ENCODE results near the gene SPNS2. TPM values are rescaled to one million over a fixed set of nuclear protein-coding genes. Genes with fewer than 3 reads are reported as not detected.

The SPNS2 gene
- total RNA-seq, 1 experiment from 2014 or later = 1.6 TPM

DNA sequence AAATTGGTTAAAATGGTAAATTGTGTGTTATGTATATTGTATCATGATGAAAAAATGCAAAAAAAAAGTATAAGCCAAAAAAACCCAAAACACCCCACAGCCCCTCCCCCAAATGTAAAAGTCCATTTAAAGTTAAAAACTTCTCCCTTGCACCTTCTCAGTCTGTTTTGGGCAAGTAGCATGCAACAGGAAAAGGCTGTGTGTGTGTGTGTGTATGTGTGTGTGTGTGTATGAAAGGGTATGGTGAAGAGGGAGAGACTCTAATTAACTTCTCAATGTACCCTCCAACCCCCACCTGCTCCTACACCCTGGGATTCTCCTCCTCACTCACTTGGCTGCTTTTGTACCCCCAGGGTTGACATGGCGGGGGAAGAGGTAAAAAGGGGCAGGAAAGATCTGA is 70.9 kb downstream of the SPNS2 start:
- TF ChIP-seq, protein P1, sequence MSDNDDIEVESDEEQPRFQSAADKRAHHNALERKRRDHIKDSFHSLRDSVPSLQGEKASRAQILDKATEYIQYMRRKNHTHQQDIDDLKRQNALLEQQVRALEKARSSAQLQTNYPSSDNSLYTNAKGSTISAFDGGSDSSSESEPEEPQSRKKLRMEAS (IDR thresholded peaks at IDR 0.05) = no peak
- TF ChIP-seq SRF (IDR thresholded peaks at IDR 0.05; ENCODE audit: low read depth) (no peak), SP1 (IDR thresholded peaks at IDR 0.05; ENCODE audit: low read depth) (no peak), POLR2AphosphoS5 (IDR thresholded peaks at IDR 0.05; ENCODE audit: low read depth, low read length) (no peak), ELF1 (IDR thresholded peaks at IDR 0.05; ENCODE audit: borderline replicate concordance, low read depth) (no peak), FOSL1 (IDR thresholded peaks at IDR 0.05; ENCODE audit: low read depth) (no peak), POLR2A (IDR thresholded peaks at IDR 0.05; ENCODE audit: borderline replicate concordance, extremely low read depth, insufficient read depth, insufficient read length) (no peak), TCF7L2 (IDR thresholded peaks at IDR 0.05; ENCODE audit: borderline replicate concordance, extremely low read depth, insufficient read depth, insufficient read length) (no peak), ZFX (IDR thresholded peaks at IDR 0.05) (no peak), EZH2 (IDR thresholded peaks at IDR 0.05) (no peak), YY1 (IDR thresholded peaks at IDR 0.05; ENCODE audit: extremely low read depth, insufficient replicate concordance, low read depth, low read length) (no peak), EZH2phosphoT487 (IDR thresholded peaks at IDR 0.05; ENCODE audit: borderline replicate concordance) (no peak), RAD21 (IDR thresholded peaks at IDR 0.05; ENCODE audit: low read depth) (no peak), ZNF274 (IDR thresholded peaks at IDR 0.05; ENCODE audit: low read depth, low read length) (no peak), CEBPB (IDR thresholded peaks at IDR 0.05; ENCODE audit: low read depth) (no peak)
- TF ChIP-seq, protein P2, sequence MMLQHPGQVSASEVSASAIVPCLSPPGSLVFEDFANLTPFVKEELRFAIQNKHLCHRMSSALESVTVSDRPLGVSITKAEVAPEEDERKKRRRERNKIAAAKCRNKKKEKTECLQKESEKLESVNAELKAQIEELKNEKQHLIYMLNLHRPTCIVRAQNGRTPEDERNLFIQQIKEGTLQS (IDR thresholded peaks at IDR 0.05) = no peak
- TF ChIP-seq, protein P3, sequence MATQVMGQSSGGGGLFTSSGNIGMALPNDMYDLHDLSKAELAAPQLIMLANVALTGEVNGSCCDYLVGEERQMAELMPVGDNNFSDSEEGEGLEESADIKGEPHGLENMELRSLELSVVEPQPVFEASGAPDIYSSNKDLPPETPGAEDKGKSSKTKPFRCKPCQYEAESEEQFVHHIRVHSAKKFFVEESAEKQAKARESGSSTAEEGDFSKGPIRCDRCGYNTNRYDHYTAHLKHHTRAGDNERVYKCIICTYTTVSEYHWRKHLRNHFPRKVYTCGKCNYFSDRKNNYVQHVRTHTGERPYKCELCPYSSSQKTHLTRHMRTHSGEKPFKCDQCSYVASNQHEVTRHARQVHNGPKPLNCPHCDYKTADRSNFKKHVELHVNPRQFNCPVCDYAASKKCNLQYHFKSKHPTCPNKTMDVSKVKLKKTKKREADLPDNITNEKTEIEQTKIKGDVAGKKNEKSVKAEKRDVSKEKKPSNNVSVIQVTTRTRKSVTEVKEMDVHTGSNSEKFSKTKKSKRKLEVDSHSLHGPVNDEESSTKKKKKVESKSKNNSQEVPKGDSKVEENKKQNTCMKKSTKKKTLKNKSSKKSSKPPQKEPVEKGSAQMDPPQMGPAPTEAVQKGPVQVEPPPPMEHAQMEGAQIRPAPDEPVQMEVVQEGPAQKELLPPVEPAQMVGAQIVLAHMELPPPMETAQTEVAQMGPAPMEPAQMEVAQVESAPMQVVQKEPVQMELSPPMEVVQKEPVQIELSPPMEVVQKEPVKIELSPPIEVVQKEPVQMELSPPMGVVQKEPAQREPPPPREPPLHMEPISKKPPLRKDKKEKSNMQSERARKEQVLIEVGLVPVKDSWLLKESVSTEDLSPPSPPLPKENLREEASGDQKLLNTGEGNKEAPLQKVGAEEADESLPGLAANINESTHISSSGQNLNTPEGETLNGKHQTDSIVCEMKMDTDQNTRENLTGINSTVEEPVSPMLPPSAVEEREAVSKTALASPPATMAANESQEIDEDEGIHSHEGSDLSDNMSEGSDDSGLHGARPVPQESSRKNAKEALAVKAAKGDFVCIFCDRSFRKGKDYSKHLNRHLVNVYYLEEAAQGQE (IDR thresholded peaks at IDR 0.05; ENCODE audit: low read depth) = no peak
- TF ChIP-seq, protein P4, sequence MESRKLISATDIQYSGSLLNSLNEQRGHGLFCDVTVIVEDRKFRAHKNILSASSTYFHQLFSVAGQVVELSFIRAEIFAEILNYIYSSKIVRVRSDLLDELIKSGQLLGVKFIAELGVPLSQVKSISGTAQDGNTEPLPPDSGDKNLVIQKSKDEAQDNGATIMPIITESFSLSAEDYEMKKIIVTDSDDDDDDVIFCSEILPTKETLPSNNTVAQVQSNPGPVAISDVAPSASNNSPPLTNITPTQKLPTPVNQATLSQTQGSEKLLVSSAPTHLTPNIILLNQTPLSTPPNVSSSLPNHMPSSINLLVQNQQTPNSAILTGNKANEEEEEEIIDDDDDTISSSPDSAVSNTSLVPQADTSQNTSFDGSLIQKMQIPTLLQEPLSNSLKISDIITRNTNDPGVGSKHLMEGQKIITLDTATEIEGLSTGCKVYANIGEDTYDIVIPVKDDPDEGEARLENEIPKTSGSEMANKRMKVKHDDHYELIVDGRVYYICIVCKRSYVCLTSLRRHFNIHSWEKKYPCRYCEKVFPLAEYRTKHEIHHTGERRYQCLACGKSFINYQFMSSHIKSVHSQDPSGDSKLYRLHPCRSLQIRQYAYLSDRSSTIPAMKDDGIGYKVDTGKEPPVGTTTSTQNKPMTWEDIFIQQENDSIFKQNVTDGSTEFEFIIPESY (IDR thresholded peaks at IDR 0.05; ENCODE audit: extremely low read depth, insufficient replicate concordance, low read length) = no peak
- TF ChIP-seq, protein P5, sequence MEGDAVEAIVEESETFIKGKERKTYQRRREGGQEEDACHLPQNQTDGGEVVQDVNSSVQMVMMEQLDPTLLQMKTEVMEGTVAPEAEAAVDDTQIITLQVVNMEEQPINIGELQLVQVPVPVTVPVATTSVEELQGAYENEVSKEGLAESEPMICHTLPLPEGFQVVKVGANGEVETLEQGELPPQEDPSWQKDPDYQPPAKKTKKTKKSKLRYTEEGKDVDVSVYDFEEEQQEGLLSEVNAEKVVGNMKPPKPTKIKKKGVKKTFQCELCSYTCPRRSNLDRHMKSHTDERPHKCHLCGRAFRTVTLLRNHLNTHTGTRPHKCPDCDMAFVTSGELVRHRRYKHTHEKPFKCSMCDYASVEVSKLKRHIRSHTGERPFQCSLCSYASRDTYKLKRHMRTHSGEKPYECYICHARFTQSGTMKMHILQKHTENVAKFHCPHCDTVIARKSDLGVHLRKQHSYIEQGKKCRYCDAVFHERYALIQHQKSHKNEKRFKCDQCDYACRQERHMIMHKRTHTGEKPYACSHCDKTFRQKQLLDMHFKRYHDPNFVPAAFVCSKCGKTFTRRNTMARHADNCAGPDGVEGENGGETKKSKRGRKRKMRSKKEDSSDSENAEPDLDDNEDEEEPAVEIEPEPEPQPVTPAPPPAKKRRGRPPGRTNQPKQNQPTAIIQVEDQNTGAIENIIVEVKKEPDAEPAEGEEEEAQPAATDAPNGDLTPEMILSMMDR (IDR thresholded peaks at IDR 0.05 in 2 of 3, conservative IDR thresholded peaks at IDR 0.05 in 1 of 3; ENCODE audit: borderline replicate concordance in 1 of 3, insufficient read depth in 1 of 3, low read depth in 2 of 3, low read length in 2 of 3) = no peak
- no peak for ATAC-seq
- Histone ChIP-seq H3K4me3 (replicated peaks in 1 of 2; ENCODE audit: low read depth in 1 of 2, low read length in 2 of 2) (no peak overlapping the region), H2AFZ (ENCODE audit: low read depth, low read length, poor library complexity, severe bottlenecking) (no peak overlapping the region), H4K20me1 (ENCODE audit: insufficient read depth) (no peaks in the 10 kb centered on the region), H3K9me3 (ENCODE audit: control insufficient read depth in 1 of 2, insufficient read depth in 1 of 2, low read depth in 1 of 2, low read length in 2 of 2) (no peaks in the 10 kb centered on the region), H3K27me3 (ENCODE audit: insufficient read depth, low read length) (no peaks in the 10 kb centered on the region), H3K79me2 (ENCODE audit: insufficient read depth, low read length) (no peaks in the 10 kb centered on the region), H3K36me3 (ENCODE audit: control insufficient read depth in 1 of 2, insufficient read depth in 2 of 2, low read length in 2 of 2) (no peaks in the 10 kb centered on the region), H3K27ac (ENCODE audit: low read depth, low read length) (no peak overlapping the region), H3K4me2 (ENCODE audit: low read length) (no peak overlapping the region), H3K4me1 (ENCODE audit: control insufficient read depth in 1 of 2, insufficient read depth in 2 of 2, low read length in 2 of 2) (peaks cover 3 to 16% of the 10 kb centered on the region in 2 experiments; a peak in 3 of 4 replicates), H3K9me2 (ENCODE audit: insufficient read depth) (no peaks in the 10 kb centered on the region), H3K9ac (ENCODE audit: low read length) (no peak overlapping the region)
- DNase-seq (ENCODE audit: low read depth, low spot score) = no peak
- POLR2A ChIA-PET = no interaction called here
- RAD21 ChIA-PET (ENCODE audit: low non-redundant PET in 1 of 2, low total read pairs in 2 of 2, uncharacterized antibody in 2 of 2, unreplicated experiment in 2 of 2) = no interaction called here
- CTCF ChIA-PET = no interaction called here
- intact Hi-C loops (cut with micrococcal nuclease) = no loop called here
- no TSS peak for BruUV-seq (replicated peaks)

All from HCT116 (cell line).